WTC11 (cell line): ENCODE results near the gene PPP1R10. TPM values are rescaled to one million over a fixed set of nuclear protein-coding genes. Genes with fewer than 3 reads are reported as not detected.
A peak's percentile ranks its signal among the peaks of the same experiment; 100 is the strongest.

Source experiments
- ATAC-seq: fragments of 200-7000 bp; cut with Tn5 transposase; 2 replicates; pipeline ENCODE4 v1.10.0; 2021; ENCODE audit warnings: mild to moderate bottlenecking, moderate library complexity
- CTCF ChIA-PET: fragments of 300-600 bp; sonication (Branson Sonifier 250); formaldehyde crosslinking; loops from one replicate; lab custom pipeline; 2021; ENCODE audit warnings: antibody characterized with exemption; lab: Charles Lee
- POLR2A ChIA-PET: fragments of 350-600 bp; sonication (Branson Sonifier 250); formaldehyde crosslinking; loops from one replicate; lab custom pipeline; 2021; ENCODE audit warnings: antibody characterized with exemption; lab: Charles Lee
- DNase-seq: peaks from one replicate; pipeline ENCODE4 v3.0.0; 2021; ENCODE audit warnings: low spot score
- H3K27ac Mint-ChIP-seq: 2 replicates; pipeline ENCODE4 v1.8.0; 2021; ENCODE audit warnings: mixed read lengths
- H3K27me3 Mint-ChIP-seq: 2 replicates; pipeline ENCODE4 v1.8.0; 2021; ENCODE audit warnings: low read depth, mild to moderate bottlenecking, moderate library complexity, mixed read lengths
- H3K36me3 Mint-ChIP-seq: 2 replicates; pipeline ENCODE4 v1.8.0; 2021; ENCODE audit warnings: mixed read lengths
- H3K4me1 Mint-ChIP-seq: 2 replicates; pipeline ENCODE4 v1.8.0; 2022; ENCODE audit warnings: mixed read lengths
- H3K4me3 Mint-ChIP-seq: 2 replicates; pipeline ENCODE4 v1.8.0; 2021; ENCODE audit warnings: mild to moderate bottlenecking, moderate library complexity, mixed read lengths
- H3K9me3 Mint-ChIP-seq: 2 replicates; pipeline ENCODE4 v1.8.0; 2021; ENCODE audit warnings: mixed read lengths
- AFF4 ChIP-seq: sonication (generic); formaldehyde crosslinking; IDR thresholded peaks from 2 replicates; pipeline ENCODE4 v1.8.1; 2023; ENCODE audit warnings: mild to moderate bottlenecking, missing genetic modification reagents, borderline replicate concordance
- CREM ChIP-seq: sonication (generic); formaldehyde crosslinking; IDR thresholded peaks from 2 replicates; pipeline ENCODE4 v1.8.1; 2022; ENCODE audit warnings: mild to moderate bottlenecking, missing genetic modification reagents, moderate library complexity
- E2F1 ChIP-seq: sonication (generic); formaldehyde crosslinking; IDR thresholded peaks from 2 replicates; pipeline ENCODE4 v1.8.0; 2022; ENCODE audit warnings: mild to moderate bottlenecking, missing genetic modification reagents
- EMX1 ChIP-seq: fragments of 250-450 bp; sonication (Bioruptor Pico); IDR thresholded peaks from 2 replicates; pipeline ENCODE4 v1.8.0; 2021; ENCODE audit warnings: mild to moderate bottlenecking
- GRHL2 ChIP-seq: fragments of 250-450 bp; sonication (Bioruptor Pico); IDR thresholded peaks from 2 replicates; pipeline ENCODE4 v1.8.0; 2022; ENCODE audit warnings: mild to moderate bottlenecking, moderate library complexity; ENCODE audit not compliant: insufficient replicate concordance, severe bottlenecking
- NR3C1 ChIP-seq: sonication (generic); formaldehyde crosslinking; conservative IDR thresholded peaks from 2 replicates; pipeline ENCODE4 v1.8.1; 2023; ENCODE audit warnings: low read depth, mild to moderate bottlenecking, missing genetic modification reagents
- PREB ChIP-seq: sonication (generic); formaldehyde crosslinking; IDR thresholded peaks from 2 replicates; pipeline ENCODE4 v1.8.1; 2022; ENCODE audit warnings: mild to moderate bottlenecking, missing genetic modification reagents, moderate library complexity, borderline replicate concordance
- RELA ChIP-seq: sonication (generic); formaldehyde crosslinking; IDR thresholded peaks from 2 replicates; pipeline ENCODE4 v1.8.1; 2022; ENCODE audit warnings: missing genetic modification reagents, mild to moderate bottlenecking, borderline replicate concordance
- TCF7 ChIP-seq: sonication (generic); formaldehyde crosslinking; IDR thresholded peaks from 2 replicates; pipeline ENCODE4 v1.8.0; 2022; ENCODE audit warnings: mild to moderate bottlenecking, low read depth, missing genetic modification reagents, moderate library complexity
- TEAD4 ChIP-seq: sonication (generic); formaldehyde crosslinking; IDR thresholded peaks from 2 replicates; pipeline ENCODE4 v1.8.0; 2022; ENCODE audit warnings: mild to moderate bottlenecking, missing genetic modification reagents
- ZNF138 ChIP-seq: sonication (generic); formaldehyde crosslinking; conservative IDR thresholded peaks from 2 replicates; pipeline ENCODE4 v1.8.1; 2022; ENCODE audit warnings: mild to moderate bottlenecking, moderate library complexity, missing genetic modification reagents
- ZNF396 ChIP-seq: fragments of 250-450 bp; sonication (Bioruptor Pico); IDR thresholded peaks from 2 replicates; pipeline ENCODE4 v1.8.0; 2021; ENCODE audit warnings: mild to moderate bottlenecking, moderate library complexity, borderline replicate concordance
- total RNA-seq: library from RNA; stranded (reverse); gene quantifications from 3 replicates; pipeline ENCODE4 v1.2.3, GENCODE V29; 2021
- TF ChIP-seq, protein P1 (sequence below): sonication (generic); formaldehyde crosslinking; IDR thresholded peaks from 2 replicates; pipeline ENCODE4 v1.8.0; 2023; ENCODE audit warnings: mild to moderate bottlenecking, missing genetic modification reagents
- TF ChIP-seq, protein P2 (sequence below): sonication (generic); formaldehyde crosslinking; IDR thresholded peaks from 2 replicates; pipeline ENCODE4 v1.8.1; 2022; ENCODE audit warnings: mild to moderate bottlenecking, moderate library complexity, missing genetic modification reagents
- TF ChIP-seq, protein P3 (sequence below): sonication (generic); formaldehyde crosslinking; IDR thresholded peaks from 2 replicates; pipeline ENCODE4 v1.8.0; 2022; ENCODE audit warnings: mild to moderate bottlenecking, missing genetic modification reagents
- TF ChIP-seq, protein P4 (sequence below): sonication (generic); formaldehyde crosslinking; IDR thresholded peaks from 2 replicates; pipeline ENCODE4 v1.8.0; 2022; ENCODE audit warnings: mild to moderate bottlenecking, missing genetic modification reagents
- TF ChIP-seq, protein P5 (sequence below): sonication (generic); formaldehyde crosslinking; IDR thresholded peaks from 2 replicates; pipeline ENCODE4 v1.8.0; 2022; ENCODE audit warnings: missing genetic modification reagents

The PPP1R10 gene
- total RNA-seq, 1 experiment from 2014 or later = 83.1 TPM

GRCh38 chr6:30555816-30556065 is 61.3 kb downstream of the PPP1R10 start:
- ATAC-seq (no peak), DNase-seq (no peak)
- H3K27me3 Mint-ChIP-seq = no peaks in the 10 kb centered on the region
- H3K9me3 Mint-ChIP-seq = no peaks in the 10 kb centered on the region
- ChIA-PET CTCF (interaction anchor here (1.2 to 3.4 kb wide), 7 partner anchors 10 to 175 kb away, joined by 3 to 38 read pairs (median 6); partner anchors contain the start of gene ABCF1), POLR2A (interaction anchor here (1.0 to 1.4 kb wide), 3 partner anchors 15 to 132 kb away, joined by 3 to 7 read pairs (median 5); partner anchors contain the start of gene ABCF1)
- peak overlapping the region; percentile 92 for H3K4me3 Mint-ChIP-seq
- H3K27ac Mint-ChIP-seq = peak overlapping the region; percentile 69
- H3K36me3 Mint-ChIP-seq = peaks cover 42% of the 10 kb centered on the region
- H3K4me1 Mint-ChIP-seq = peaks cover 20% of the 10 kb centered on the region
- TF ChIP-seq, protein P1, sequence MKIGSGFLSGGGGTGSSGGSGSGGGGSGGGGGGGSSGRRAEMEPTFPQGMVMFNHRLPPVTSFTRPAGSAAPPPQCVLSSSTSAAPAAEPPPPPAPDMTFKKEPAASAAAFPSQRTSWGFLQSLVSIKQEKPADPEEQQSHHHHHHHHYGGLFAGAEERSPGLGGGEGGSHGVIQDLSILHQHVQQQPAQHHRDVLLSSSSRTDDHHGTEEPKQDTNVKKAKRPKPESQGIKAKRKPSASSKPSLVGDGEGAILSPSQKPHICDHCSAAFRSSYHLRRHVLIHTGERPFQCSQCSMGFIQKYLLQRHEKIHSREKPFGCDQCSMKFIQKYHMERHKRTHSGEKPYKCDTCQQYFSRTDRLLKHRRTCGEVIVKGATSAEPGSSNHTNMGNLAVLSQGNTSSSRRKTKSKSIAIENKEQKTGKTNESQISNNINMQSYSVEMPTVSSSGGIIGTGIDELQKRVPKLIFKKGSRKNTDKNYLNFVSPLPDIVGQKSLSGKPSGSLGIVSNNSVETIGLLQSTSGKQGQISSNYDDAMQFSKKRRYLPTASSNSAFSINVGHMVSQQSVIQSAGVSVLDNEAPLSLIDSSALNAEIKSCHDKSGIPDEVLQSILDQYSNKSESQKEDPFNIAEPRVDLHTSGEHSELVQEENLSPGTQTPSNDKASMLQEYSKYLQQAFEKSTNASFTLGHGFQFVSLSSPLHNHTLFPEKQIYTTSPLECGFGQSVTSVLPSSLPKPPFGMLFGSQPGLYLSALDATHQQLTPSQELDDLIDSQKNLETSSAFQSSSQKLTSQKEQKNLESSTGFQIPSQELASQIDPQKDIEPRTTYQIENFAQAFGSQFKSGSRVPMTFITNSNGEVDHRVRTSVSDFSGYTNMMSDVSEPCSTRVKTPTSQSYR (CRISPR knock-in tag) = no peak
- no peak for TF ChIP-seq AFF4 (CRISPR knock-in tag)
- TF ChIP-seq RELA (CRISPR knock-in tag) = no peak
- TF ChIP-seq ZNF138 = no peak
- TF ChIP-seq TEAD4 = no peak
- TF ChIP-seq E2F1 (CRISPR knock-in tag) = no peak
- TF ChIP-seq NR3C1 (CRISPR knock-in tag) = no peak
- TF ChIP-seq PREB (CRISPR knock-in tag) = no peak
- TF ChIP-seq, protein P2, sequence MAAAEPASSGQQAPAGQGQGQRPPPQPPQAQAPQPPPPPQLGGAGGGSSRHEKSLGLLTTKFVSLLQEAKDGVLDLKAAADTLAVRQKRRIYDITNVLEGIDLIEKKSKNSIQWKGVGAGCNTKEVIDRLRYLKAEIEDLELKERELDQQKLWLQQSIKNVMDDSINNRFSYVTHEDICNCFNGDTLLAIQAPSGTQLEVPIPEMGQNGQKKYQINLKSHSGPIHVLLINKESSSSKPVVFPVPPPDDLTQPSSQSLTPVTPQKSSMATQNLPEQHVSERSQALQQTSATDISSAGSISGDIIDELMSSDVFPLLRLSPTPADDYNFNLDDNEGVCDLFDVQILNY (CRISPR knock-in tag) = no peak
- TF ChIP-seq ZNF396 (CRISPR knock-in tag) = no peak
- TF ChIP-seq, protein P3, sequence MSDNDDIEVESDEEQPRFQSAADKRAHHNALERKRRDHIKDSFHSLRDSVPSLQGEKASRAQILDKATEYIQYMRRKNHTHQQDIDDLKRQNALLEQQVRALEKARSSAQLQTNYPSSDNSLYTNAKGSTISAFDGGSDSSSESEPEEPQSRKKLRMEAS = no peak
- TF ChIP-seq CREM (CRISPR knock-in tag) = no peak
- TF ChIP-seq, protein P4, sequence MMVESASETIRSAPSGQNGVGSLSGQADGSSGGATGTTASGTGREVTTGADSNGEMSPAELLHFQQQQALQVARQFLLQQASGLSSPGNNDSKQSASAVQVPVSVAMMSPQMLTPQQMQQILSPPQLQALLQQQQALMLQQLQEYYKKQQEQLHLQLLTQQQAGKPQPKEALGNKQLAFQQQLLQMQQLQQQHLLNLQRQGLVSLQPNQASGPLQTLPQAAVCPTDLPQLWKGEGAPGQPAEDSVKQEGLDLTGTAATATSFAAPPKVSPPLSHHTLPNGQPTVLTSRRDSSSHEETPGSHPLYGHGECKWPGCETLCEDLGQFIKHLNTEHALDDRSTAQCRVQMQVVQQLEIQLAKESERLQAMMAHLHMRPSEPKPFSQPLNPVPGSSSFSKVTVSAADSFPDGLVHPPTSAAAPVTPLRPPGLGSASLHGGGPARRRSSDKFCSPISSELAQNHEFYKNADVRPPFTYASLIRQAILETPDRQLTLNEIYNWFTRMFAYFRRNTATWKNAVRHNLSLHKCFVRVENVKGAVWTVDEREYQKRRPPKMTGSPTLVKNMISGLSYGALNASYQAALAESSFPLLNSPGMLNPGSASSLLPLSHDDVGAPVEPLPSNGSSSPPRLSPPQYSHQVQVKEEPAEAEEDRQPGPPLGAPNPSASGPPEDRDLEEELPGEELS (CRISPR knock-in tag) = no peak
- TF ChIP-seq, protein P5, sequence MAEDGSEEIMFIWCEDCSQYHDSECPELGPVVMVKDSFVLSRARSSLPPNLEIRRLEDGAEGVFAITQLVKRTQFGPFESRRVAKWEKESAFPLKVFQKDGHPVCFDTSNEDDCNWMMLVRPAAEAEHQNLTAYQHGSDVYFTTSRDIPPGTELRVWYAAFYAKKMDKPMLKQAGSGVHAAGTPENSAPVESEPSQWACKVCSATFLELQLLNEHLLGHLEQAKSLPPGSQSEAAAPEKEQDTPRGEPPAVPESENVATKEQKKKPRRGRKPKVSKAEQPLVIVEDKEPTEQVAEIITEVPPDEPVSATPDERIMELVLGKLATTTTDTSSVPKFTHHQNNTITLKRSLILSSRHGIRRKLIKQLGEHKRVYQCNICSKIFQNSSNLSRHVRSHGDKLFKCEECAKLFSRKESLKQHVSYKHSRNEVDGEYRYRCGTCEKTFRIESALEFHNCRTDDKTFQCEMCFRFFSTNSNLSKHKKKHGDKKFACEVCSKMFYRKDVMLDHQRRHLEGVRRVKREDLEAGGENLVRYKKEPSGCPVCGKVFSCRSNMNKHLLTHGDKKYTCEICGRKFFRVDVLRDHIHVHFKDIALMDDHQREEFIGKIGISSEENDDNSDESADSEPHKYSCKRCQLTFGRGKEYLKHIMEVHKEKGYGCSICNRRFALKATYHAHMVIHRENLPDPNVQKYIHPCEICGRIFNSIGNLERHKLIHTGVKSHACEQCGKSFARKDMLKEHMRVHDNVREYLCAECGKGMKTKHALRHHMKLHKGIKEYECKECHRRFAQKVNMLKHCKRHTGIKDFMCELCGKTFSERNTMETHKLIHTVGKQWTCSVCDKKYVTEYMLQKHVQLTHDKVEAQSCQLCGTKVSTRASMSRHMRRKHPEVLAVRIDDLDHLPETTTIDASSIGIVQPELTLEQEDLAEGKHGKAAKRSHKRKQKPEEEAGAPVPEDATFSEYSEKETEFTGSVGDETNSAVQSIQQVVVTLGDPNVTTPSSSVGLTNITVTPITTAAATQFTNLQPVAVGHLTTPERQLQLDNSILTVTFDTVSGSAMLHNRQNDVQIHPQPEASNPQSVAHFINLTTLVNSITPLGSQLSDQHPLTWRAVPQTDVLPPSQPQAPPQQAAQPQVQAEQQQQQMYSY (CRISPR knock-in tag) = no peak
- TF ChIP-seq EMX1 (CRISPR knock-in tag) = no peak
- TF ChIP-seq TCF7 (CRISPR knock-in tag) = no peak; the same call in 1 of the 2 replicates
- TF ChIP-seq GRHL2 = no peak
